GM21390 (cell line): ENCODE results near the gene NUDT14.

Experiments used
- ATAC-seq: cut with Tn5 transposase; IDR thresholded peaks from one replicate; pipeline ENCODE4 v1.9.1; 2021; ENCODE audit not compliant: unreplicated experiment

NUDT14 gene

GRCh38 chr14:105180592-105181548 is at the start of gene NUDT14:
NUDT14 (minus strand) TSS chr14:105181312; CDS start chr14:105181209, 103 bp downstream.
- peak; percentile 59 for ATAC-seq

DNA sequence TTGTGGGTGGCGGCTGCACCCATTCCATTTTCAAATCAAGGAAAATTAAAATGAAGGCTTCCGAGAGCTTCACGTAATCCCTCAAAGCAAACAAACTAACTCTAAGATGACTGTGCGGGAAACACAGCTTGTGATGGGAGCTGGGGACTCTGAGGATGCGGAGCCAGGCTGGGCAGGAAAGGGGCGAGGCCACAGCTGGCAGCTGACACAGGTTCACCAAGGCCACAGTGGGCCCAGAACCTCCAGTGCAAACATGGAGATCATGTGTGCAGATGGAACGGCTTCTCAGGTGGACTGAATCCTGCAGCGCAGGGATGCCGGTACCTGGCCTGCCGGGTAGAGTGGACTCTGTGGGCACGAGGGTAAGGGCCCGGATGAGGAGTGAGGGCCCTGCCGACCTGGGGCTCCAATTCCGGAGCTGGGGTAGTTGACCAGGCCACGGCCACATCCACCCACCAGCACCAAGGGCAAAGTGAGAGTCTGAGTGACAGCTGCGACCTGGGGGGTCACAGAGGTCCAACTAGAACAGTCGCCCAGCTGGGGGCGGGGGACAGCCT is 48.1 kb upstream of the NUDT14 start:
- ATAC-seq, result no peak

DNA sequence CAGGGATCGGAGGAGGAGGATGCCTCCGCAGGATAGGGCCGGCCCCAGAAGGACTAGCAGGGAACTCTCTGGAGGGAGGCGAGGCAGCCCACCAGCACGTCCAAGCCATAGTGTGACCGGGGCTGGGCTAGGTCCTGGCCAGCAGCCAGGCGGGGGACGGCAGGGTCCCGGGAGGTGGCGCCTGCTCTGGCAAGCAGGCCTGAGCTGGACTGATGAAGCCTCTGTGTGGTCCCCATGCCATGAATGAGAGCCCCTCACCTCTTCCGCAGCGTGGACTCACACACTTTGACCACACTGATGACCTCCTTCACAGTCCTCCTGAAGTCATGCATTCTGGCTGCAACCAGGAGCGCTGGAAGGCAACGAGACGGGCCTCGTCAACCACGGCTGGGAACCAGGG is 47.5 kb upstream of the NUDT14 start:
- no peak for ATAC-seq

DNA sequence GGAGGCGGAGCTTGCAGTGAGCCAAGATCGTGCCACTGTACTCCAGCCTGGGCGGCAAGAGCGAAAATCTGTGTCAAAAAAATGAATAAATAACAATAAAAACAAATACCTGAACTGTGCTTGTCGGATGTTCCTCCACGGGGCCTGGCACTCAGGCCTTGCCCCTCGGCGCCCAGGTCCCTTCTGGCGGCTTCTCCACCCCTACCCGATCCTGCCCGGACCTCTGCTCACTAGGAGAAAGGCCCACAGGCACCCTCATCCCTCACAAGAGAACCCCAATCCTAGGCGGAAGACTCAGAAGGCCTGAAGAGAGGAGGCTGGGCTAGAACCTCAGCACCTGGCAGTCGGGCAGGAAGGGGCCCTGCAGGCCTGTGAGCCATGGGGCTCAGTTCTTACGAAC is 46.2 kb upstream of the NUDT14 start:
- no peak for ATAC-seq

DNA sequence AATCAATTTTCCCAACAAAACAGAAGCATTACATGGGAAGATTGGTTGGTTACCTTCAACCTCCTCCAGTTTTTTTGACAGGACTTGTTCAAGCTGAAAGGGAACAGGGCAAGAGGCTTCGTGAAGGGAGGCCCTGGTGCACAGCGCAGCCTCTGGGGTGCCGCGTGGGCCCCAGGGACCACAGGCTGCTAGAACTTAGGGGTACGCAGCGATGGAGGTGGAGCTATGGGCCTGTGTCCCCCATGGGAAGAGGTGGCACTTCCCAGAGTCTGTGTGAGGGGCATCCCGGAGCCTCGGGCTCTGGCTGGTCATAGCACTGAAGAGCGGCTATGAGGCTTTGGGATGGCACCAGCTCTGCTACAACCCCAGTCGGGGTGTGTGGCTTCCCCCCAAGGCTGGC is 45.1 kb upstream of the NUDT14 start:
- no peak for ATAC-seq

DNA sequence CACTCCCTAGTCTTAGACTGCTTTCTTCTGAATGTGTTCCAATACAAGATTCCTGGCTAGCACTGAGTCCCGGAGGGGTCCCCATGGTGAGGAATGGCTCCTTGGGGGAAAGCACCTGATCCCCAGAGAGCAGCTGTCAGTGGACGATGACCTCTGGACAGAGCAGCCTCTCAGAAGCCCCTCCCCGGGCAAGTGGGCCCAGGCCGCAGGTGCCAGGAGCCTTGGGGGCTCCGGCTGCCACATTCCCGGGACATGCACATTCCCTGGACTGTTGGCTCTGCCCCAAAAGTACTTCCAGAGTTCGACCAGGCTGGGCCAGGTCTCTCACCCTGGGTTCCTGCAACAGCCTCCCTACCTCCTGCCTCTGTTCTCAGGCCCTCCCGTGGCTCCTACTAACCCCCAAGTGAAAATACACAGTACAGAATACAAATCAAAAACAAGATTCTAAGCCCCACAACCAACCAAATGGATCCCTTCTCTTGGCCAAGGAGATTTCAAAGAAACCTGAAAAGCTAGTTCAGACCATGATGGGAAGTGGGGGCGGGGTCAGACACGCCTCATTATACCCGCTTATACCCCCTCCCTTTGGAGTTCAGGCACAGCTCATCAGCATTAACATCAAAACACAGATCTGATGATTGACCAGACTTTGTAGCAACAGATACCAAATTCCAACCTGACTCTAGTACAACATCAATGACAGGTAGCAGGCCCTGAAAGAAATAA is 43.9 kb upstream of the NUDT14 start:
- ATAC-seq, result no peak

DNA sequence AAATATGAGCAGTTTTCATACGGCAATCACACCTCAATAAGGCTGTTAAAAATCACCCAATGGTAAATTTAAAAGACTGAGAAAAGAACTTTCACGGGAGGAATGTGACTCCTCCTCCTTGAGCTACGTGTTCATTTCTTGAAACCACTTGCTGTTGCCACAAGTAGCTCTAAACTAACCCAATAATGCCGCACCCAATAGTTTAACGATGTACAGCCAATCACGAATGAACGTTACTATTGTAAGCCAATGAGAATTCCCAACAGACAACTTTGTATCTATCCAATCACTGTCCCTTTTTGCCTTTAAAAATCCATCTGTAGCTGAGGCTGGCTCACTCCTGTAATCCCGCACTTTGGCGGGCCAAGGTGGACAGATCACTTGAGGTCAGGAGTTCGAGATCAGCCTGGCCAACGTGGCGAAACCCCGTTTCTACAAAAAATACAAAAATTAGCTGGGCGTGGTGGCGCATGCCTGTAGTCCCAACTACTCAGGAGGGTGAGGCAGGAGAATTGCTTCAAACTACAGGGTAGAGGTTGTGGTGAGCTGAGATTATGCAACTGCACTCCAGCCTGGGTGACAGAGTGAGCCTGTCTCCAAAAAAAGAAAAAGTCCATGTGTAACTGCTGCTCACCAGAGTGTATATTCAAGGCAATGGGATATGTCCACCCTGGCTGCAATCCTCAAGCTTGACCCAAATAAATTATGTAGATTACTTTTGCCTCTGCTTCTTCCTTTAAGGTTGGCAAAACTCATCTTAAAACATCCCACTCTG is 42.8 kb upstream of the NUDT14 start:
- ATAC-seq, result no peak

DNA sequence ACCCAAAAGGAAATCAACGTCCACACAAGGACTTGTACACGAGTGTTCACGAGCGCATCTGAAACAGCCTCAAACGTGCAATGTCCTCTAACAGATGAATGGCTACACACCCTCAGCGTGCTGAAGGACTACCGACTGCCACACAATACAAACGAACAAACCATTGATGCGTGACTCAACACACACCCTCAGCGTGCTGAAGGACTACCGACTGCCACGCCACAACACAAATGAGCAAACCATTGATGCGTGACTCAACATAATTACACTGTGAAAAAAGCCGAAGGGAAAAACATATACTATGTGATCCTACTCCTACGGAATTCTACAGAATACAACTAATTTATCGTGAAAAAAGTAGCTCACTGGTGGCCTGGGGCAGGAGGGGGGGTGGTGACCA is 42.1 kb upstream of the NUDT14 start:
- no peak for ATAC-seq

DNA sequence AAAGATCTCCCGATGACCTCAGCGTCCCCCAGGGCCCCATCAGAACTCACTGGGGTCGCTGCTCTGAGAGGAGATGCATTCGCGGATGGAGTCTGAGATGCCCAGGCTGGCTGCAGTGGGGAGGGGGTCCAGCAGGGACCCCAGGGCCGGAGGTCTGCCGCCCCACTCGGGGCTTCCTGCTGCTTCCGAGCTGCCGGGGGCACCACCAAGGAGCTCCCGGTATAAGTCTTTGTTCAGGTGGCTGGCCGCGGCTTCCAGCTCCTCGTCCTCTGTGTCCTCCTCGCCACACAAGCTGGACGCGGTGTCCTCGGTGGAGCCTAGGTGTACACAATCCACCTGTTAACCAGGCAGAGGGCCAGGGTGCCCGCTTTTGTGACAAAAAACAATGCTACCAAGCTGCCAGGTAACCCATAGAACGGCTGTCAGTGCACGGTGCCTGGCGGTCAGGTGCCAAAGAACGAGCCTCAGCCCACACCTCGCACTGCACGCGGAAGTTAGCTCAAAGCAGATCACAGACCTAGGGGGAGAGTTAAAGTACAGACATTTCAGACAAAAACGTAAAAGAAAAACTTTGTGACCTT is 40.6 kb upstream of the NUDT14 start:
- no peak for ATAC-seq

DNA sequence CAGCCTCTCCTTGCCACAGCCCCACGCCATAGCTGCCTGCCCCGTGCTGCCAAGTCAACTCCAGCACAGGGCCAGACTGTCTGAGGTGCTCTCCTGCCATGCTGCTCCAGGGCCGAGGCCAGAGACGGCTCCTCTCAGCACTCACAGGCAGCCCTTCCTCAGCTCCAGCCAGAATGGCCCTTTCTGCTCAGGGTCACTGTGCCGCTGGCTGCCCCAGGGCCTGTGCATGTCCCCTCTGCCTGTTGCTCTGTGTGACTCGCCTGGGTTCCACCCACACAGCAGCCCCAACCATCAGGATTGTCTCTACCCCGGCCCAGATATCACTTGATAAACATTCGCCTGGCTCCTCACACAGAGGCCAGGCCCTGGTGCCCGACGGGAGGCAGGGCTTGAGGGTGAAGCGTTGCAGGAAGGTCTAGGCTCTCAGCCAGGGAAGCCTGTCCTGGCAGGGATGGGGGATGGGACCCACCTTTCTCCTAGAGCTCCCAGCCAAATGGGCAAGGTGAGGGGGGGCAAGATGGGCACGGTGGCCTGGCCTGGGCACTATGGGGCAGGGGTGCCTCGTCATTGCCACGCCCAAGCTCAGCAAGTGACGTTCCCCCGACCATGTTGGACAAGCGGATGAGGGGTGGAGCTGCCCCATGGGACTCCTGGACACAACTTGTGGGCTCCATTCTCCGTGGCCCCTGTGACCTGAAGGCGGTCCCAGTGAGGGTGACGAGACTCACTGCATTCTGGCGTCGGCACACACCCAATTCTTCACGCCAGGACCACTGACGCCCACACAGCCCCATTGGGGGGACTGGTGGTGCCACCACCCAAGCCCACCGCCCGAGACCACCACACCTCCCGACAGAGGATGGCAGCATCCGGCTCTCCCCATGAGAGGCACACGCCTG is 39.8 kb upstream of the NUDT14 start:
- no peak for ATAC-seq

- ATAC-seq, result no peak
These were observed 38.6 kb upstream of the NUDT14 start for GRCh38 chr14:105219753-105220152.

DNA sequence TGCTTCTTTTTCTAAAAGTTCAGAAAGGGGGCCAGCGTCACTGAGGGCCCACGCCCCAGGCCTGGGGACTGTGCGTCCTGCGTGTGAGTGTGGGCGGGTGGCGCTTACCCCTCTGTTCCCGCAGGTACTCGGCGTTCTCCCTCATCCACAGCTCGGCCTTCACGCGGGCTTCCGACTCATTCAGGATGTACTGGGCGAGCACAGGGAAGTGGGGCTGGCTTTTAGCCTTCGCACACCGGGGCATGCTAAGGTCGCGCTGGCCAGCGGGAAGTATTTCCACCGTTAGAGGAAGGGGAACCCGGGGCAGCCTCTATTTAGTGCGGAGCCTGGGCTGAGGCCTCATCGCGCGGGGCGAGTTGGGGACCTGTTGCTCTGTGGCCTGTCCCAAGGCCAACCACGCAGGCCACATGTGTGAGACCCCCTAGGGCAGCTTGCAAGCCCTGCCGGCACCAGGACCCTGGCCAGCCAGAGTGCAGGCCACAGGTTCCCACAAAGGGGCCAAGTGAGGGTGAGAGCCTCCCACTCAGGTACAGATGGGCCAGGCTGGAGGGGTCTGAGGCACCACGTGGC is 38.0 kb upstream of the NUDT14 start:
- no peak for ATAC-seq

DNA sequence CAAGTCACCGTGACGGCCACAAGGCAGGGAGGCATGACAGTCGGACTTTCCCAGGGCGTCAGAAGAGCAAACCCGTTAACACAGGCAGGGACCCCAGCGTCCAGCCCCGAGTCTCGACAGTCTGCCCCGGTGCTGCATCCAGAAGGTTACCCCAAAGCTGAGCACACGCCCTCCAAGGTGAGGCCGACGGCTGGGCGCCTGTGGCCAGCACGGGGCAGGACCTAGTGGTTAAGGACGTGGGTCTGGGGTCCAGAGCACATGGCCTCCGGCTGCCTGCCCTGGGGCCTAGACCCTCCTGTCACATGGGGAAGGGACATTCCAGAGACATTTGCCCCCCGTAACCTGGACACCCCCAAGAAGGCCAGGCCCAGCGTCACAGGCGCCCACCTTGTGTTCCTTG is 37.5 kb upstream of the NUDT14 start:
- no peak for ATAC-seq

- no peak for ATAC-seq
These were observed 36.7 kb upstream of the NUDT14 start for GRCh38 chr14:105217774-105218173.

DNA sequence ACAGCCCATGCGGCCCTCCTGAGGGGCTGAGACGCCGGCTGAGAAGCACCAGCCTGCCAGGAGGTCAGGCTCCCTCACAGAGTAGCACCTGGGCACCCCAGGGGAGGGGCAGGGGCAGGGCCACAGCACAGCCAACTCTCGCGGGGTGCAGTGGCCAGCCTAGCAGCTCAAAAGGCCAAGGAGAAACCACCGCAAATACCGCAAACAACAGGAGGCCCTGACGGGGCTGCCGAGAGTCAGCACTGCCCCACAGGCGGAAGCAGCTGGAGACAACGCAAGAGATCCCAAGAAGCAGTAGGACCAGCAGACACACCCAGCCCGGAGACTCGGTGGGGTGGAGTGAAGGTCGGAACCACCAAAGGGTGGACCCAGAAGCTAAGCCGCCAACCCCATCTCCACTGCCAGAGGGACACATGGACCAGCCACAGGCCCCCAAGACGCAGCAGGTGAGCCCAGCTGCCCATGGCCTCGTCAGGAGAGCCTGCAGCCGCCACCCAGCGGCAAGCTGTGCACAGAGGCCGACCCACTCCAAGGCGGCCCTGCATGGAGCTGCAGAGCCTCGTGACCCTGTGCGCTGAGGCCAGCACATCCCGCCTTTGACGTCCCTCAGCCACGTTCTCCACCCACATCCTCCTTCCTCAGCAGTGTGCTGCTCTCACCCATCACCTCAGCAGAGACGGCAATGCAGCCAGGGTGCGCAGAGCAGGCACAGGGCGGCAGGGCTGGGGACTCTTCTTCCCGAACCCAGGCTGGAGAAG is 35.6 kb upstream of the NUDT14 start:
- no peak for ATAC-seq

- ATAC-seq, result no peak
These were observed 34.5 kb upstream of the NUDT14 start for GRCh38 chr14:105215602-105216001.

DNA sequence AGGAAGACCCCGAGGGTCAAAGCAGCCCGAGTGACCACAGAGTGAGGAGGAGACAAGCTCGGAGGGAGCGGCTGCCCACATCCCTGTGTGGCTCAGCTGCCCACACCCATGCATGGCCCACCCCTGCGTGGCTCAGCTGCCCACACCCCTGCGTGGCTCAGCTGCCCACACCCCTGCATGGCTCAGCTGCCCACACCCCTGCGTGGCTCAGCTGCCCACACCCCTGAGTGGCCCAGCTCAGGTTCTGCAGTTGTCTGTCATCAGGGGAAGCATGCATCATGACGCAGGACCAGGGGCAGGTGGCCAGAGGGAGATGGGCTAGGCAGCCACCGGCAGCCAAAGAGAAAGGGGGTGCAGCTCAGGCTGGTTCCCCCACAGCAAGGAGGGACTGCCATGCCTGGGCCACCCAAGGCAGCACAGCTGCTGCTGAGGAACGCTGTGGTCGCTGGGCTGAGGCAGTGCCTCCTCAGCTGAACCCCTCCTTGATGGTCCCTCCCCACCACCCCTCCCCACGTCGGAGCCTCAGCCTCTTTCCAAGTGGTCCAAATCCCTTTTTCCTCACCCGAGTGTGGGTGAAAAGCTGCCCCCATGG is 33.3 kb upstream of the NUDT14 start:
- no peak for ATAC-seq

DNA sequence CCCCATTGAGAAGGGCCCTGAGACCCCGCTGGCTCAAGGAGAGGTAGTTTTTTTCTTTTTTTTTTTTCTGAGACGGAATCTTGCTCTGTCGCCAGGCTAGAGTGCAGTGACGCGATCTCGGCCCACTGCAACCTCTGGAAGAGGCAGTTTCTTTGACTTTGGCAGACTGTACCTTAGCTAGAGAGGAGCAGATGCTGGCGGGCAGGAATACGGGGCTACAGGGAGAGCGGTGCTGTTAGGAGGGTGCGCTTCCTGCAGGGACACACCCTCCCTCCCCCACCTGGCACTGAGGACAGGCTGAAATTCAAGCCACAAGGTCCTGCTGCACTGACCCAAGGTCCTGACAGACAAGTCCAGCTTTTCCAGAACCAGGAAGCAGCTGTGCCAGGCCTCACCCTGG is 32.2 kb upstream of the NUDT14 start:
- ATAC-seq, result no peak
